Activated naive CD8-positive, alpha-beta T cell treated with anti-CD3 and anti-CD28 coated beads, Interleukin-2, amount 50 U/mL, for 24 hours (primary cell): ENCODE data around the gene LAT.
"Not testable (repeated sequence)": the region's sequence is repeated elsewhere in the genome, so short reads cannot be mapped to it uniquely, and the experiment has no call there.

Source experiments
- ATAC-seq: fragments of 150-1000 bp; cut with Tn5 transposase; one replicate; pipeline ENCODE4 v1.10.0; 2021
- DNase-seq: peaks from one replicate; pipeline ENCODE4 v3.0.0; 2021
- H3K27ac Mint-ChIP-seq: one replicate; pipeline ENCODE4 v1.8.0; 2021; ENCODE audit warnings: mild to moderate bottlenecking, mixed read lengths
- H3K27me3 Mint-ChIP-seq: one replicate; pipeline ENCODE4 v1.8.0; 2021; ENCODE audit warnings: mixed read lengths
- H3K36me3 Mint-ChIP-seq: one replicate; pipeline ENCODE4 v1.8.0; 2021; ENCODE audit warnings: low read depth, mixed read lengths
- H3K4me1 Mint-ChIP-seq: one replicate; pipeline ENCODE4 v1.8.0; 2021; ENCODE audit warnings: mixed read lengths
- H3K4me3 Mint-ChIP-seq: one replicate; pipeline ENCODE4 v1.8.0; 2021; ENCODE audit warnings: mild to moderate bottlenecking, moderate library complexity, mixed read lengths
- H3K9me3 Mint-ChIP-seq: one replicate; pipeline ENCODE4 v1.8.0; 2021; ENCODE audit warnings: mixed read lengths

Gene LAT, protein sequence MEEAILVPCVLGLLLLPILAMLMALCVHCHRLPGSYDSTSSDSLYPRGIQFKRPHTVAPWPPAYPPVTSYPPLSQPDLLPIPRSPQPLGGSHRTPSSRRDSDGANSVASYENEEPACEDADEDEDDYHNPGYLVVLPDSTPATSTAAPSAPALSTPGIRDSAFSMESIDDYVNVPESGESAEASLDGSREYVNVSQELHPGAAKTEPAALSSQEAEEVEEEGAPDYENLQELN

DNA sequence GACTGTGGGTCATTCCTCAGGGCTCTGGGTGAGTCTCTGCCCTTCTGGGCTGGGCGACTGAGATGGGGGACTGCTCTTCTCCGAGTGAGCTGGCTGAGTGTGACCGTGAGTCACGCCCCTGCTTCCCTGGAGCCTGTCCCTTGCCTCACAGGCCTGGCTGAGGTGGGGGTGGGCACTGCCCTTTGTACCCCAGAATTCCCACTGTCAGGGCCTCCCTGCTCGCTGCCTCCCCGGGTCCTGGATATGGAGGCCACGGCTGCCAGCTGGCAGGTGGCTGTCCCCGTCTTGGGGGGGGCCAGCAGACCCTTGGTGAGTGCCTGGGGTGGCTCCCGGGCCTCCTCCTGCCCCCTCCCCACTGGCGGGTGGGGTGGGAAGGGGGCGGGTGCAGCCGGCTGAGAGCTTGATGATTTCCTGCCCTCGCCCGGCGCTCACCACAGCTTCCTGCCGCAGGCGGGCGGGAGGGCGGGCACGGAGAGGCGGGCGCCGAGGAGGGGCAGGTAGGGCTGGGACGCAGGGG lies at the start of gene LAT:
Gene LAT, plus strand, starts transcription at position 434 of the 517 bp plus-strand sequence. CDS start 366 bp downstream, outside the sequence.
- Mint-ChIP-seq H3K9me3 (peaks cover 4% of the 10 kb centered on the region), H3K36me3 (peaks cover 68% of the 10 kb centered on the region), H3K4me3 (peak within 1 kb of the TSS; percentile 84), H3K4me1 (peaks cover 42% of the 10 kb centered on the region), H3K27ac (peak within 1 kb of the TSS; percentile 97), H3K27me3 (no peaks in the 10 kb centered on the region)
- DNase-seq (peak; percentile 76), ATAC-seq (peak; percentile 76)

DNA sequence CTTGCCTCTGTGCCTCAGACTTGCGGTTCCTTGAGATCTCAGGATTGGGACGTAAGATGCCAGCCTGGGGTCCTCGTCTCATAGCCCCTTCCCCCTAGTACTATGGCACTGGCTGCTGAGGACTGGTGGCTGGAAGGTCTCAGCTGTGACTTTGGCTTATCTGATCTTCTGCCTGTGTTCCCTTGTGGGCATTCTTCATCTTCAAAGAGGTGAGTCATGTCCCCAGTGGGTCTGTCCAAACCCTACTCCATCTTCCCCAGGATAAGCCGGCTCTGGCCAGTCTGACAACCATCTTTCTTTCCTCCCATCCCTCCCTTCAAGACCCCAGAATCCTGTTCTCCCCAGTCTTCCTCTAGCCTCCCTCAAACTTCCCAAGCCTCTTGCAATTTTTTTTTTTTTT lies 49.5 kb upstream of the LAT start:
- Mint-ChIP-seq H3K4me3 (peak overlapping the region; percentile 74), H3K4me1 (peaks cover 29% of the 10 kb centered on the region), H3K27ac (no peak overlapping the region), H3K9me3 (no peaks in the 10 kb centered on the region), H3K27me3 (no peaks in the 10 kb centered on the region), H3K36me3 (peaks cover 4% of the 10 kb centered on the region)
- ATAC-seq (no peak), DNase-seq (no peak)

DNA sequence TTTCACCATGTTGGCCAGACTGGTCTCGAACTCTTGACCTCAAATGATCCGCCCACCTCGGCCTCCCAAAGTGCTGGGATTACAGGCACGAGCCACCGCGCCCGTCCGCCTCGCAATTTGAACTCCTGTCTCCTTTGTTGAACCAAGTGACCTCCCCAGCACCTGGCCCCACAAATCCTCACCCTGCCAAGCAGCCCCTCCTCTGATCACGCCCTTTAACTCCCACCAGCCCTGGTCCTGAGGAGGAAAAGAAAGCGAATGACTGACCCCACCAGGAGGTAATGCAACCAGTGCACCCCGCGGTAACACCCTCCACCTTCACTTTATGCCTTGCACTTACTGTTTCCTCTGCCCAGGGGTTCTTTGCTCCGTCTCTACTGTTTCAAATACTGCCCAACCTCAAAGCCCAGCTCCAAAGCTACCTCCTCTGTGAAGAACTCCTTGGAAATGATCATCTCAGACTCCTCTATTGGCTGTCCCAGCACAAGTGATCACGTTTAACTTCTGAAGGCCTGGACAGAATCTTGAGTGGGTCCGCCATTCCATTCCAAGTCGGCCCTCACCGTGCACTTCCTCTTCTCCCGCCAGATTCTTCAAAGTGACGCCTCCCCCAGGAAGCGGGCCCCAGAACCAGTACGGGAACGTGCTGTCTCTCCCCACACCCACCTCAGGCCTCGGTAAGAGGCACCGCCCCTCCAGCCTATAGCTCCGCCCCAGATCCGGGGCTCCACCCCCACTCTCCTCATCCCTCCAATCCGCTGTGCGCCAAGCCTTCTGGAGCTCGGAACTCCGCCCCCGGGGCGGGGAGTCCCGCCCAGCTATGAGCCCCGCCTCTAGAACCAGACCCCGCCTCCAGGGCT lies 48.7 kb upstream of the LAT start:
- Mint-ChIP-seq H3K36me3 (peaks cover 4% of the 10 kb centered on the region), H3K27me3 (no peaks in the 10 kb centered on the region)

DNA sequence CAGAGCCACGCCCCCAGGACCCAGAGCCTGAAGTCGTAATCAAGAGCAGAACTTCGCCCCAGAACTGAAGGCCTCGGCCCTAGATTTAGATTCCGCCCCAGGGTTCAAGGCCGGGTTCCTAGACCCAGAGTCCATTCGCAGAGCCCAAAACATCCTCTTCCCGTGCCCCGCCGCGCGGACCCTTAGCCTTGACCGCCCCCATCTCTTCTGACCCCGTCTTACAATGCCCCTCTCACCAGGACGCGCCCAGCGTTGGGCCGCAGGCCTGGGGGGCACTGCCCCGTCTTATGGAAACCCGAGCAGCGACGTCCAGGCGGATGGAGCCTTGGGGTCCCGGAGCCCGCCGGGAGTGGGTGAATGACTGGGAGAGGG lies 48.1 kb upstream of the LAT start:
- Mint-ChIP-seq H3K4me3 (peak overlapping the region; percentile 74), H3K4me1 (peaks cover 19% of the 10 kb centered on the region), H3K36me3 (peaks cover 4% of the 10 kb centered on the region), H3K27ac (no peak overlapping the region), H3K27me3 (no peaks in the 10 kb centered on the region), H3K9me3 (no peaks in the 10 kb centered on the region)
- ATAC-seq (no peak), DNase-seq (no peak)

More for the DNA sequence above, 48.7 kb upstream of the LAT start:
- DNase-seq (peak; percentile 89), ATAC-seq (peak; percentile 94)
- Mint-ChIP-seq H3K4me1 (peaks cover 21% of the 10 kb centered on the region), H3K4me3 (peak overlapping the region; percentile 74), H3K27ac (peak overlapping the region; percentile 53), H3K9me3 (no peaks in the 10 kb centered on the region)

DNA sequence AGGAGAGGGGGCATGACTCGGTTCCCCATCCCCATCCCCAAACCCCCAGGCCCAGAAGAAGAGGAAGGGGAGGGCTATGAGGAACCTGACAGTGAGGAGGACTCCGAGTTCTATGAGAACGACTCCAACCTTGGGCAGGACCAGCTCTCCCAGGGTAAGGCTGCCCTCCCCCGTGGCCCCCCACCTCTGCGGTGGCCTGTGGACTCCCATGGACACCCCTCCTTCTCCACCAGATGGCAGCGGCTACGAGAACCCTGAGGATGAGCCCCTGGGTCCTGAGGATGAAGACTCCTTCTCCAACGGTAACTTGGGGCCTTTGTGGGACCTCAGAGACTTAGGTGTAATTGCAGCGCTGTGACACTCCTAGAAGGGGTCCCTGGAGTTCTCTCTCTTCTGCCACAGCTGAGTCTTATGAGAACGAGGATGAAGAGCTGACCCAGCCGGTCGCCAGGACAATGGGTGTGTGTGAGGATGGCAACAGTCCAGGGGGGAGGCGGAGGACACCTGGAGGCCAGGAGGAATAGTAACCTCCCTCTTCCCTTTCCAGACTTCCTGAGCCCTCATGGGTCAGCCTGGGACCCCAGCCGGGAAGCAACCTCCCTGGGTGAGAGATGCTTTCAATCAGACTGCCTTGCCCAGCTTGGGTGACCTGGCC lies 47.5 kb upstream of the LAT start:
- H3K27me3 Mint-ChIP-seq: no peaks in the 10 kb centered on the region
- no peak overlapping the region for H3K27ac Mint-ChIP-seq
- H3K36me3 Mint-ChIP-seq: peaks cover 4% of the 10 kb centered on the region
- no peak overlapping the region for H3K4me3 Mint-ChIP-seq
- peaks cover 19% of the 10 kb centered on the region for H3K4me1 Mint-ChIP-seq
- H3K9me3 Mint-ChIP-seq: no peaks in the 10 kb centered on the region
- DNase-seq (no peak), ATAC-seq (no peak)

DNA sequence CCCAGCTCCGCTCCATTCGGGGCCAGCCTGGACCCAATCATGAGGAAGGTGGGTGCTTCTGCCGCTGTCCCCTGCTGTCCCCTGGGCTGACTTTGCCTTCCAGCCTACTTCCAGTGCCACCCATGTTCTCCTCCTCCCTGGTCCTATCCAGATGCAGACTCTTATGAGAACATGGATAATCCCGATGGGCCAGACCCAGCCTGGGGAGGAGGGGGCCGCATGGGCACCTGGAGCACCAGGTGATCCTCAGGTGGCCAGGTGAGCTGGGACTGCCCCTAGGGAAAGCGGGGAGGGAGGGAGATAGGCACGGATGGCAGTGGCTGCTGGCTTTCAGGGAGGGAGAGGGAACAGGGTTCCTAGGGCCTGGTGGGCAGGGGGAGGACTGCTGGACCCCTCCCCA lies 46.1 kb upstream of the LAT start:
- H3K27ac Mint-ChIP-seq: no peak overlapping the region
- H3K9me3 Mint-ChIP-seq: no peaks in the 10 kb centered on the region
- ATAC-seq: no peak

DNA sequence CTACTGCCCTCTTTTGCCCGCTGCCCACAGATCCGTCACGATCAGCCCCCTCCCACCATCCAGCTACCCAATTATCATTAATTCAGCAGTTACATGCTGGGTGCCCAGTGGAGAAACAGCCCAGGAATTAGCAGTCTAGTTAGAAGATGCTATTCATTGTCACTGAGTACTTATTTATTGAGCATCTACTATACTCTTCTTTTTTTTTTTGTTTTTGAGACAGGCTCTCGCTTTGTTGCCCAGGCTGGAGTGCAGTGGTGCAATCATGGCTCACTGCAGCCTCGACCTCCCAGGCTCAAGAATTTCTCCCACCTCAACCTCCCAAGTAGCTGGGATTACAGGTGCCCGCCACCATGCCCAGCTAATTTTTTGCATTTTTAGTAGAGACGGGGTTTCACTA lies 45.0 kb upstream of the LAT start:
- H3K4me3 Mint-ChIP-seq, H3K36me3 Mint-ChIP-seq, ATAC-seq, H3K27me3 Mint-ChIP-seq, H3K9me3 Mint-ChIP-seq, DNase-seq, H3K27ac Mint-ChIP-seq: not testable (repeated sequence)
- peaks cover 13% of the 10 kb centered on the region for H3K4me1 Mint-ChIP-seq

More for the DNA sequence above, 46.1 kb upstream of the LAT start:
- no peak for DNase-seq
- H3K4me1 Mint-ChIP-seq: peaks cover 19% of the 10 kb centered on the region
- H3K36me3 Mint-ChIP-seq: peaks cover 4% of the 10 kb centered on the region
- H3K4me3 Mint-ChIP-seq: no peak overlapping the region
- H3K27me3 Mint-ChIP-seq: no peaks in the 10 kb centered on the region

DNA sequence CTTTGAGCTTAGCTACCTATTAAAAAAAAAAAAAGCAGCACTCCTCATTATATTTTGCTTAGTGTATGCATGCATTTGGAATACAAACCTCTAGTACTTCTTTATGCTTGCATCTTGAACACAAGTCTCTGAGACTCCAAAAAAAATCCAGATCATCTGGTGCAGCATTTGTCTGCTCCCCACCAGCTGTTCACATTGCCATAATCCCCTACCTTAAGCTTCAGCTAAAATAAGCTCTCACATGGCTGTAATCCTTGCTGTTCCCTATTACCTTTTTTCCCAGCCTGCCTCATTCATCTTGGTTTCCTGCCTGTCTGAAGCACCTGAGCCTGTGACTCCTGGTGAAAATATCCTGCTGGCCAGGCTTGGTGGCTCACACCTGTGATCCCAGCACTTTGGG lies 41.6 kb upstream of the LAT start:
- Mint-ChIP-seq H3K4me3 (no peak overlapping the region), H3K27me3 (no peaks in the 10 kb centered on the region), H3K4me1 (peaks cover 9% of the 10 kb centered on the region), H3K36me3 (no peaks in the 10 kb centered on the region), H3K9me3 (no peaks in the 10 kb centered on the region), H3K27ac (no peak overlapping the region)
- ATAC-seq (no peak), DNase-seq (no peak)

DNA sequence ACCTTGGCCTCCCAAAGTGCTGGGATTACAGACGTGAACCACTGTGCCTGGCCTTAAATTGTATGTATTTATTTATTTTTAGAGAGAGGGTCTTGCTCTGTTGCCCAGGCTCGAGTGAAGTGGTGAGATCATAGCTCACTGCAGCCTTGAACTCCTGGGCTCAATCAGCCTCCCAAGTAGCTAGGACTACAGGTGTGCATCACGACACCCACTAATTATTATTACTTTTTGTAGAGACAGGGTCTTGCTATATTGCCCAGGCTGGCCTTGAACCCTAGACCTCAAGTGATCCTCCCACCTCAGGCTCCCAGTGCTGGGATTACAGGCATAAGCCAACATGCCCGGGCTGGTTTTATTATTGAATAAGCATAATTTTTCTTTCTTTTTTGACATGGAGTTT lies 38.2 kb upstream of the LAT start:
- H3K4me3 Mint-ChIP-seq: no peak overlapping the region
- DNase-seq: no peak
- no peaks in the 10 kb centered on the region for H3K9me3 Mint-ChIP-seq
- no peak for ATAC-seq
- H3K27me3 Mint-ChIP-seq: no peaks in the 10 kb centered on the region
- H3K36me3 Mint-ChIP-seq: peaks cover 2% of the 10 kb centered on the region
- H3K27ac Mint-ChIP-seq: no peak overlapping the region
- H3K4me1 Mint-ChIP-seq: peaks cover 18% of the 10 kb centered on the region

DNA sequence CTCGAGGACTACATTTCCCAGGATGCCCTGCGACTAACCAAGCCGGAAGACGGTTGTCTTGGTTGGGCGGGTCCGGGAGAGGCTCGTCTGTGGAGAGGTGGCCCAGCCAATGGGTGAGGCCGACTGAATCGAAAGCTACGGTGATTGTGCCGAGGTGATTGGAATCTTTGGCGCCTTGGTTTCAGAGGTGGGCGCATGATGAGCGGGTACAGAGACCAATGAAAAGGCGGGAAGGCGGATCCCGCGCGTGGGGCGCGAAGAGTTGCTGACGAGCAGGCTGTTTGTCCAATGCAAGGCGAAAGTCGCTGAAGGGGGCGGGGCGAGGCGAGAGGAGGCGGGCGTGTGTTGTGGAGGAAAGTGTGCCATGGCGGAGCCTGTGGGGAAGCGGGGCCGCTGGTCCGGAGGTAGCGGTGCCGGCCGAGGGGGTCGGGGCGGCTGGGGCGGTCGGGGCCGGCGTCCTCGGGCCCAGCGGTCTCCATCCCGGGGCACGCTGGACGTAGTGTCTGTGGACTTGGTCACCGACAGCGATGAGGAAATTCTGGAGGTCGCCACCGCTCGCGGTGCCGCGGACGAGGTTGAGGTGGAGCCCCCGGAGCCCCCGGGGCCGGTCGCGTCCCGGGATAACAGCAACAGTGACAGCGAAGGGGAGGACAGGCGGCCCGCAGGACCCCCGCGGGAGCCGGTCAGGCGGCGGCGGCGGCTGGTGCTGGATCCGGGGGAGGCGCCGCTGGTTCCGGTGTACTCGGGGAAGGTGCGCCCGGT lies 34.0 kb upstream of the LAT start, which contains the start of gene NFATC2IP:
Gene NFATC2IP, plus strand, starts transcription at position 290 of the 762 bp plus-strand sequence. Its CDS starts 75 bp downstream, at position 365.
- Mint-ChIP-seq H3K27me3 (no peaks in the 10 kb centered on the region), H3K36me3 (peaks cover 29% of the 10 kb centered on the region), H3K4me1 (peaks cover 26% of the 10 kb centered on the region), H3K9me3 (no peaks in the 10 kb centered on the region), H3K4me3 (peak within 1 kb of the TSS; percentile 92), H3K27ac (peak within 1 kb of the TSS; percentile 91)
- peak; percentile 99 for ATAC-seq
- peak; percentile 100 for DNase-seq

DNA sequence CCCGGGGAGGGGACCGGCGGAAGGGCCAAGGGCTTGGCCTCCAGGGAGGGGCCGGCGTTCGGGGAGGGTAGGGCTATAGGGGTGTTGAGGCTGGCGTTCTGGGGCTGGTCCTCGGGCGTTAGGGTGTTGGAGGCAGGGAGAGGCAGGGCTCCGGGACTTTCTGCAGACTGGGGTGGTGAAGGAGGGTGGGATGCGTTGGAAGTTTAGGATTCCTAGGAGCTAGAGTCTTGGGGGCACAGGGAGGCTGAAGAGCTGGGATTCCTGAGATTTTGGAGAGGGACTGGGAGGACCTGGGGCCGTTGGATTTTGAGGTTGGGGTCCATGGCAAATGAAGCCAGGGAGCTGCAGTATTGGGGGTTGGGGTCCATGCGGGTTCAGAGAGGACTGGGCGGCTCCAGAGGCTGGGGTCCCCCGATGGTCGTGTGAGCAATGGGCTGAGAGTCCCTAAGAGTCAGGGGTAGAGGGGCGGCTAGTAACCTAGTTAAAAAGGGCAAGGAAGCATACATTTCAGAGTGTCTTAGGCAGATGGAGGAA lies 33.4 kb upstream of the LAT start:
- ATAC-seq (no peak), DNase-seq (peak; percentile 51)
- Mint-ChIP-seq H3K4me1 (peaks cover 24% of the 10 kb centered on the region), H3K9me3 (no peaks in the 10 kb centered on the region), H3K36me3 (peaks cover 32% of the 10 kb centered on the region), H3K4me3 (peak overlapping the region; percentile 92), H3K27me3 (no peaks in the 10 kb centered on the region), H3K27ac (peak overlapping the region; percentile 91)

DNA sequence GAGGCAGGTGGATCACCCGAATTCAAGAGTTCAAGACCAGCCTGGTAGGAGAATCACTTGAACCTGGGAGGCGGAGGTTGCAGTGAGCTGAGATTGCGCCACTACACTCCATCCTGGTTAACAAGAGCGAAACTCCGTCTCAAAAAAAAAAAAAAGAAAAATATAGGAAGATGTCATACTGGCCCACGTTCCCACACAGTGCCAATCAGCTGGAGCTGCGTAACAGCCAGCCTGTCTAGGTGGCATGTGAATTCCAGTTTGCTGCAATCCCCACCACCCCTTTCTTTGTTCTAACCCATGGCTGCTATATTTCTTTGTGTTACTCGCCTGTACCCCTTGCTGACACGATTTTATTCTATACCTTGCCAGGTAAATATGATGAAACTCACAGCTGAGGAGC lies 26.6 kb upstream of the LAT start:
- Mint-ChIP-seq H3K36me3 (peaks cover 46% of the 10 kb centered on the region), H3K9me3 (no peaks in the 10 kb centered on the region), H3K27me3 (no peaks in the 10 kb centered on the region), H3K27ac (no peak overlapping the region), H3K4me1 (peaks cover 3% of the 10 kb centered on the region), H3K4me3 (no peak overlapping the region)
- ATAC-seq: no peak
- no peak for DNase-seq

DNA sequence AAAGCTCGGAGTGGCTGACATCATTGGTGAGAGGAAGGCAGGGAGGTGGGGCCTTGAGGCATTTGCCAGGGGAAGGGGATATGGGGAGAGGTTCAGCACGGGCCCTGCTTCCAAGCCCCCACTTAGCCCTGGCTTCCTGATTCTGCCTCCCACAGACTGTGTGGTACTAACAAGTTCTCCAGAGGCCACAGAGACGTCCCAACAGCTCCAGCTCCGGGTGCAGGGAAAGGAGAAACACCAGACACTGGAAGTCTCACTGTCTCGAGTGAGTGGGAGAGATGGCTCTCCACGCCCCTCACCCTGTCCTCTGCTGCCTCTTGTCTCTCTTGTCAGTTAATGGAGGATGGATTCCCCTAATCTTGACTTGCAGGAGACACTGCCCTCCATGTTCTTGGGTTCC lies 26.0 kb upstream of the LAT start:
- H3K36me3 Mint-ChIP-seq: peaks cover 44% of the 10 kb centered on the region
- no peaks in the 10 kb centered on the region for H3K4me1 Mint-ChIP-seq
- no peaks in the 10 kb centered on the region for H3K27me3 Mint-ChIP-seq
- DNase-seq (no peak), ATAC-seq (no peak)
- H3K4me3 Mint-ChIP-seq: no peak overlapping the region
- H3K9me3 Mint-ChIP-seq: no peaks in the 10 kb centered on the region
- no peak overlapping the region for H3K27ac Mint-ChIP-seq

DNA sequence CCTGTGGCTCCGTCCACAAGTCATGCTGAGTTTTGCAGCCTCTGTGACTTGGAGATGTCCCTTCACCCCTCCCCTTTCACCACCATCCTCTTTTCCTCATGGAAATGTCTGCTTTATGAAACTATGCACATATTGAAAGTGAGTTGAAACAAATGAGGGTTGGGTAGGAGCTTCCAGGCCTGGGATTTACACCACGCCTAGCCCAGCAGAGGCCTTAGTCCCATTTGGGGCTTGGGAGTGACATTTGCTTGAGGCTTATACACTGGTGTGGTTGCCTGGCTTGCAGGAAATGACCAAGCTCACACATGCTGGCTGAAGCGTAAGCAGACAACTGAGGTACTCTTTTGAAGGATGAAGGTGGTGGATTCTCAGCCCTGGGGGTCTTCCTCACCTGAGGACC lies 20.8 kb upstream of the LAT start:
- Mint-ChIP-seq H3K27me3 (no peaks in the 10 kb centered on the region), H3K4me3 (no peak overlapping the region), H3K36me3 (peaks cover 40% of the 10 kb centered on the region), H3K9me3 (no peaks in the 10 kb centered on the region), H3K27ac (no peak overlapping the region), H3K4me1 (no peaks in the 10 kb centered on the region)
- no peak for DNase-seq
- no peak for ATAC-seq
